ENCODE results near the gene FPGS.
A peak's percentile ranks its signal among the peaks of the same experiment; 100 is the strongest.
"Not testable (repeated sequence)": the region's sequence is repeated elsewhere in the genome, so short reads cannot be mapped to it uniquely, and the experiment has no call there.

Gene FPGS

GRCh38 chr9:127770905-127771569, 31.6 kb upstream of the FPGS start:
- peak; percentile 78 to 89 for DNase-seq (ENCODE audit: low read depth in 2 of 2, low spot score in 1 of 2)

GRCh38 chr9:127771570-127772189, 31.0 kb upstream of the FPGS start:
- DNase-seq (ENCODE audit: low read depth in 2 of 2, low spot score in 1 of 2) = no peak

GRCh38 chr9:127772603-127773002, 30.1 kb upstream of the FPGS start:
- no peak for DNase-seq (ENCODE audit: low read depth in 2 of 2, low spot score in 1 of 2)

GRCh38 chr9:127773272-127773671, 29.4 kb upstream of the FPGS start:
- DNase-seq (ENCODE audit: low read depth in 2 of 2, low spot score in 1 of 2) = no peak

GRCh38 chr9:127773981-127774380, 28.7 kb upstream of the FPGS start:
- DNase-seq (ENCODE audit: low read depth in 2 of 2, low spot score in 1 of 2) = no peak

GRCh38 chr9:127776195-127776923, 26.3 kb upstream of the FPGS start:
- peak in 1 of 2 donors; percentile 53 for DNase-seq (ENCODE audit: low read depth in 2 of 2, low spot score in 1 of 2)

GRCh38 chr9:127776924-127777289, 25.8 kb upstream of the FPGS start:
- no peak for DNase-seq (ENCODE audit: low read depth in 2 of 2, low spot score in 1 of 2)

GRCh38 chr9:127777368-127777980, 25.2 kb upstream of the FPGS start:
- DNase-seq (ENCODE audit: low read depth in 2 of 2, low spot score in 1 of 2) = no peak

- DNase-seq (ENCODE audit: low read depth in 2 of 2, low spot score in 1 of 2) = no peak
Observed at GRCh38 chr9:127778280-127779135, 24.2 kb upstream of the FPGS start, which contains the start of gene SH2D3C. SH2D3C (minus strand) TSS chr9:127778666; CDS start chr9:127778627, 39 bp downstream.

- DNase-seq (ENCODE audit: low read depth in 2 of 2, low spot score in 1 of 2) = peak in 1 of 2 donors; percentile 31
Observed at GRCh38 chr9:127779136-127779981, 23.3 kb upstream of the FPGS start.

GRCh38 chr9:127780126-127780885, 22.4 kb upstream of the FPGS start:
- no peak for DNase-seq (ENCODE audit: low read depth in 2 of 2, low spot score in 1 of 2)

GRCh38 chr9:127780909-127781308, 21.8 kb upstream of the FPGS start:
- DNase-seq (ENCODE audit: low read depth in 2 of 2, low spot score in 1 of 2) = not testable (repeated sequence)

- no peak for DNase-seq (ENCODE audit: low read depth in 2 of 2, low spot score in 1 of 2)
Observed at GRCh38 chr9:127781806-127782205, 20.9 kb upstream of the FPGS start.

- DNase-seq (ENCODE audit: low read depth in 2 of 2, low spot score in 1 of 2) = peak; percentile 36 to 56
Observed at GRCh38 chr9:127783111-127784008, 19.3 kb upstream of the FPGS start.

GRCh38 chr9:127785023-127785932, 17.4 kb upstream of the FPGS start:
- peak; percentile 82 to 85 for DNase-seq (ENCODE audit: low read depth in 2 of 2, low spot score in 1 of 2)

GRCh38 chr9:127785933-127786772, 16.5 kb upstream of the FPGS start, which contains the start of gene CDK9:
CDK9 (plus strand) TSS chr9:127786034; CDS start chr9:127786149, 115 bp downstream.
- DNase-seq (ENCODE audit: low read depth in 2 of 2, low spot score in 1 of 2) = peak; percentile 83 to 84
